Mesendoderm (in vitro differentiated cells): ENCODE measurements around the gene PCDH1.

Experiments used
- DNase-seq: peaks from one replicate; pipeline ENCODE4 v3.0.0; 2013
- H2AK5ac ChIP-seq: 2 replicates; pipeline ENCODE4 v1.6.1; 2013; ENCODE audit warnings: low read length, inconsistent platforms
- H2BK120ac ChIP-seq: 2 replicates; pipeline ENCODE4 v1.6.1; 2013; ENCODE audit warnings: low read depth, mild to moderate bottlenecking, low read length, moderate library complexity, mixed read lengths
- H2BK15ac ChIP-seq: replicated peaks from 2 replicates; pipeline ENCODE4 v1.6.1; 2013; ENCODE audit warnings: low read depth, mild to moderate bottlenecking, moderate library complexity
- H2BK5ac ChIP-seq: 2 replicates; pipeline ENCODE4 v1.6.1; 2013; ENCODE audit warnings: low read length, inconsistent platforms
- H3K18ac ChIP-seq: 2 replicates; pipeline ENCODE4 v1.6.1; 2013; ENCODE audit warnings: mild to moderate bottlenecking, low read length, mixed read lengths
- H3K23ac ChIP-seq: one replicate; pipeline ENCODE4 v1.6.1; 2013; ENCODE audit warnings: low read length
- H3K27ac ChIP-seq: 2 replicates; pipeline ENCODE4 v1.5.1; 2013; ENCODE audit warnings: low read depth, mild to moderate bottlenecking, inconsistent platforms, low read length, moderate library complexity
- H3K27me3 ChIP-seq: 2 replicates; pipeline ENCODE4 v1.6.1; 2013; ENCODE audit warnings: low read length, control low read depth, mild to moderate bottlenecking, inconsistent platforms; ENCODE audit not compliant: insufficient read depth, poor library complexity
- H3K36me3 ChIP-seq: 2 replicates; pipeline ENCODE4 v1.6.1; 2013; ENCODE audit warnings: low read length, inconsistent platforms; ENCODE audit not compliant: control insufficient read depth, insufficient read depth
- H3K4ac ChIP-seq: one replicate; pipeline ENCODE4 v1.6.1; 2013; ENCODE audit warnings: low read depth, mild to moderate bottlenecking, low read length, moderate library complexity
- H3K4me1 ChIP-seq: 2 replicates; pipeline ENCODE4 v1.6.1; 2013; ENCODE audit warnings: low read depth, low read length, inconsistent platforms; ENCODE audit not compliant: control insufficient read depth
- H3K4me2 ChIP-seq: 2 replicates; pipeline ENCODE4 v1.6.1; 2013; ENCODE audit warnings: low read length
- H3K4me3 ChIP-seq: 2 replicates; pipeline ENCODE4 v1.5.1; 2013; ENCODE audit warnings: mild to moderate bottlenecking, low read length
- H3K56ac ChIP-seq: one replicate; pipeline ENCODE4 v1.6.1; 2013; ENCODE audit warnings: low read length
- H3K79me1 ChIP-seq: 2 replicates; pipeline ENCODE4 v1.6.1; 2013; ENCODE audit warnings: low read length, inconsistent platforms
- H3K79me2 ChIP-seq: 2 replicates; pipeline ENCODE4 v1.6.1; 2013; ENCODE audit warnings: mild to moderate bottlenecking, low read length; ENCODE audit not compliant: control insufficient read depth, insufficient read depth
- H3K9ac ChIP-seq: 2 replicates; pipeline ENCODE4 v1.6.1; 2013; ENCODE audit warnings: low read length, inconsistent platforms
- H4K5ac ChIP-seq: one replicate; pipeline ENCODE4 v1.6.1; 2013; ENCODE audit warnings: low read length
- H4K8ac ChIP-seq: one replicate; pipeline ENCODE4 v1.6.1; 2013; ENCODE audit warnings: low read depth, mild to moderate bottlenecking, control low read depth, low read length, moderate library complexity
- WGBS: extraction: QIAGEN DNeasy Blood & Tissue Kit; methylation state at CpG from one replicate; pipeline ENCODE4 v1.1.7; 2013; ENCODE audit warnings: low lambda C conversion rate, missing lambda C conversion rate; ENCODE audit not compliant: insufficient coverage; ENCODE audit errors: extremely low coverage; 5-methylcytosine and 5-hydroxymethylcytosine counted together

Gene PCDH1

DNA sequence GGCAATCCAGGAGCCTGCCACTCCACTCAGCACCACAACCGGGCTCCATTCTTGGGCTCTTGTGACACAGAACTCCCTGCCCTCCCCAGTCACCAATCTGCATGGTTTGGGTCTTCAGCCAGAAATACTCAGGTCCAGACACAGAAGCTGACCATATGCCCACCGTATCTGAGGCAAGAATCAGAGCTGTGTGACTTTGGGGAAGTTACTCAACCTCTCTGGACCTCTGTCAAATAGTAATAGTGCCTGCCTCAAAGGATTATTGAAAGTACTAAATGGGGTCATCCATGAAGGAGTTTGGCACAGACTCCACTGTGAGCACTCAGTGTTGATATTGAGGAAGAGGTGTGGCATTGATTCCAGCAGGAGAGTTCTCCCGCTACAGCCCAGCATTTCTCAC is 67.5 kb downstream of the PCDH1 start:
- H3K18ac ChIP-seq, result no peak overlapping the region
- H3K79me1 ChIP-seq, result no peaks in the 10 kb centered on the region
- DNase-seq, result no peak
- no peak overlapping the region for H3K27ac ChIP-seq
- no peak overlapping the region for H2BK15ac ChIP-seq
- H2AK5ac ChIP-seq, result no peak overlapping the region
- H3K9ac ChIP-seq, result no peak overlapping the region
- no peak overlapping the region for H2BK5ac ChIP-seq
- no peak overlapping the region for H4K8ac ChIP-seq
- H3K79me2 ChIP-seq, result no peaks in the 10 kb centered on the region
- no peak overlapping the region for H3K4me2 ChIP-seq
- no peak overlapping the region for H4K5ac ChIP-seq
- no CpG with 5 or more reads among the region's 3 CpGs for WGBS
- no peak overlapping the region for H3K4ac ChIP-seq
- H3K27me3 ChIP-seq, result no peaks in the 10 kb centered on the region
- no peak overlapping the region for H3K56ac ChIP-seq
- no peak overlapping the region for H2BK120ac ChIP-seq
- H3K4me3 ChIP-seq, result no peak overlapping the region
- no peak overlapping the region for H3K23ac ChIP-seq
- H3K36me3 ChIP-seq, result no peaks in the 10 kb centered on the region
- H3K4me1 ChIP-seq, result no peaks in the 10 kb centered on the region

DNA sequence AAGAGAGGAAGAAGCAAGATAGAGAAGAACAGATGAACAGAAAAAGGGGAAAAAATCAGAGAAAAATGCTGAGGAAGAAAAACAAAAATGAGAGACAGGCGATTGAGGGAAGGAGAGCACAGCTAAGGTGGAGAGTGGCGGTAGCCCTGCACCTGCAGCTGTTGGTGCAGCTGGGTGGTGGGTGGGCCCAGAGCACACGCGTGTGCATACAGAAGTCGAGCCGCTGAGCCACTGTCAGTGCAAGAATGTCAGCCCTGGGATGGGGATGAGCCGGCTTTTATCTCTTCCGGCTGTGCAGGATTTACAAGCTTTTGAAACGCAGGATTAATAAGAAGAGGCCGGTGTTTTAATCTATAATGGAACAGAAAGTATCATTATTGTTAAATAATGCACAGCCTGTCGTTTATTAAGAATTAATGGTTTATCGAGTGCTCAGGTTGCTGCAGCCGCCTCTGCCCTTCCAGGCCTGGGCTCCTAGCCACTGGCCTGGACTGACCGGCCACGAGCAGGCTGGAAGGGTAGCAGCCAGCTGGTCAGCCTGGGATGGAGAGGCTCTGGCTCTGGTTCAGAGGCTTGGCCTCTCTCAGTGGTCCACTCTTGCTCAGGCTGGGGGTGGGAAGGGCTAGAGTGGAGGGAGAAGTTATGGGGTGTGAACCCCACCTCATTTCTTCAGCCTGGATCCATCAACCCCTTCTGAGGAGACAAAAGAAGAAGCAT is 68.7 kb downstream of the PCDH1 start:
- Histone ChIP-seq H3K18ac (no peak overlapping the region), H3K4me1 (no peaks in the 10 kb centered on the region)

DNA sequence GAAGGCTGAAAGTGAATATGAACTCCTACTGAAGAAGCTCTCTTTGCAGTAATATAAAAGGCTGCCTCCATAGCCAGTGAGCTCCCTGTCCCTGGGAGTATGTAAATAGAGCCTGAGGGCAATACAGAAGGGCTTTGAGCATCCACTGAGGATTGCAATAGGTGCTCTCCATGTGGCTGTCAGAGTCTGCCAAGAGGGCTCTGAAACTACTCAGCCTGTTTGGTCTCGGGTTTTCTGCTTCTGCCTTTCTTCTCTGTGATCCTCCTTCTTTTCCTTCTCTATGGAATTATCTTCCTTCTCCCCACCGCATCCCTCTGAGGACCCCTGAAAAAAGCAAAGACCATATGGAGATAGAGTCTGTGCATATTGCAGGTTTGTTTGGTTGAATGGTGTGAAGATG is 69.4 kb downstream of the PCDH1 start:
- no peak overlapping the region for H3K9ac ChIP-seq
- H4K8ac ChIP-seq, result no peak overlapping the region
- H2BK15ac ChIP-seq, result no peak overlapping the region
- no peak overlapping the region for H4K5ac ChIP-seq
- H3K4me3 ChIP-seq, result no peak overlapping the region
- no peak overlapping the region for H3K4me2 ChIP-seq
- H3K79me1 ChIP-seq, result no peaks in the 10 kb centered on the region
- no peak overlapping the region for H3K18ac ChIP-seq
- H2BK5ac ChIP-seq, result no peak overlapping the region
- no peaks in the 10 kb centered on the region for H3K4me1 ChIP-seq
- H3K23ac ChIP-seq, result no peak overlapping the region
- no peak overlapping the region for H2BK120ac ChIP-seq
- H3K56ac ChIP-seq, result no peak overlapping the region
- H2AK5ac ChIP-seq, result no peak overlapping the region
- no peaks in the 10 kb centered on the region for H3K79me2 ChIP-seq
- no peaks in the 10 kb centered on the region for H3K36me3 ChIP-seq
- no peak overlapping the region for H3K4ac ChIP-seq
- no peaks in the 10 kb centered on the region for H3K27me3 ChIP-seq
- WGBS, result no CpG with 5 or more reads among the region's 2 CpGs
- no peak for DNase-seq
- no peak overlapping the region for H3K27ac ChIP-seq

More for the DNA sequence above, 68.7 kb downstream of the PCDH1 start:
- no peak overlapping the region for H3K4me3 ChIP-seq
- no peak overlapping the region for H3K23ac ChIP-seq
- H2BK120ac ChIP-seq, result no peak overlapping the region
- no peak overlapping the region for H3K27ac ChIP-seq
- no peak overlapping the region for H3K4ac ChIP-seq
- H3K4me2 ChIP-seq, result no peak overlapping the region
- H3K56ac ChIP-seq, result no peak overlapping the region
- H2BK15ac ChIP-seq, result no peak overlapping the region
- no CpG with 5 or more reads among the region's 15 CpGs for WGBS
- no peaks in the 10 kb centered on the region for H3K36me3 ChIP-seq
- no peak overlapping the region for H2AK5ac ChIP-seq
- no peak overlapping the region for H4K8ac ChIP-seq
- H4K5ac ChIP-seq, result no peak overlapping the region
- H3K9ac ChIP-seq, result no peak overlapping the region
- no peaks in the 10 kb centered on the region for H3K27me3 ChIP-seq
- DNase-seq, result no peak
- no peaks in the 10 kb centered on the region for H3K79me2 ChIP-seq
- H2BK5ac ChIP-seq, result no peak overlapping the region
- H3K79me1 ChIP-seq, result no peaks in the 10 kb centered on the region

DNA sequence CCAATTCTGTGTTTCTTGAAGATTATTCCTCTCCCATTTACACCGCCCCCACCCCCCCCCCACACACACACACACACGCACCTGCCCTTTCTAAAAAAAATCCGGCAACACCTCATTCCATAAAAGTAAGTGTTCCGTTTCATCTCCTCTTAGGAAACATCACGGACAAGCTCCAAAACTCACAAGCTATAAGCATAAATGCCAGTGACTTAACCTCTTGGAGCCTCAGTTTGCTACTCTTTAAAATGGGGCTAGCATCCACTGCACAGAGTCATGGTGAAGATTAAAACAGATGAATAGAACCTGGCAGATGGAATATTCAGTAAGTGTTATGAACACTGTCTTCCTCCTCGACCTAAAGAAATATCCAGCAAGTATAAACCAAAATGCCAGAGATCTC is 70.5 kb downstream of the PCDH1 start:
- Histone ChIP-seq H3K36me3 (no peaks in the 10 kb centered on the region), H3K4ac (no peak overlapping the region), H3K23ac (no peak overlapping the region), H4K8ac (no peak overlapping the region), H3K27me3 (no peaks in the 10 kb centered on the region), H3K4me2 (no peak overlapping the region), H3K4me3 (no peak overlapping the region), H3K4me1 (no peaks in the 10 kb centered on the region), H3K18ac (no peak overlapping the region), H2BK15ac (no peak overlapping the region), H4K5ac (no peak overlapping the region), H2BK5ac (no peak overlapping the region), H3K56ac (no peak overlapping the region), H3K9ac (no peak overlapping the region), H2AK5ac (no peak overlapping the region), H3K79me2 (no peaks in the 10 kb centered on the region), H2BK120ac (no peak overlapping the region), H3K27ac (no peak overlapping the region), H3K79me1 (no peaks in the 10 kb centered on the region)
- WGBS, result no CpG with 5 or more reads among the region's 6 CpGs
- DNase-seq, result no peak

DNA sequence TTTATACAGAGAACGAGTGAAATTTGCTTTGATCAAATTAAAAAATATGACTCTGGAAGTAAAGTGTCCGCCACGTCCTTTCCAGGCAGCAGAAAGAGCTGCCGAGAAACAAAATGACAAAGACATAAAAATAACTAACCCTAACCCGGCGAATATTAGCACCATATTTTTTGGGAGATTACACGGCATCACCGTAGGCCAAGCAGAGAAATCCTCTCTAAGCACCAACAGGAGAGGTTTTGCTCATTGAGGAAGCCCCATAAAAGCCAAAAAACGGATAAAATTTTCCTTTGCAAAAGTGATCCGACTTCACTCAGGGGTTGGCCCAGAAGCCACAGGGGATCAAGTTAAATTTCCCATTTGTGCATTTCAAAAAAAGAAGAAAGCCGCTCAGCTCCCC is 70.9 kb downstream of the PCDH1 start:
- Histone ChIP-seq H3K9ac (no peak overlapping the region), H4K8ac (no peak overlapping the region), H3K79me2 (no peaks in the 10 kb centered on the region), H3K4me1 (no peaks in the 10 kb centered on the region), H3K36me3 (no peaks in the 10 kb centered on the region), H2AK5ac (no peak overlapping the region), H2BK15ac (no peak overlapping the region), H3K23ac (no peak overlapping the region), H3K4ac (no peak overlapping the region), H3K79me1 (no peaks in the 10 kb centered on the region), H3K18ac (no peak overlapping the region), H2BK120ac (no peak overlapping the region), H3K56ac (no peak overlapping the region), H2BK5ac (no peak overlapping the region), H3K27ac (no peak overlapping the region), H3K4me3 (no peak overlapping the region), H4K5ac (no peak overlapping the region), H3K27me3 (no peaks in the 10 kb centered on the region), H3K4me2 (no peak overlapping the region)
- no CpG with 5 or more reads among the region's 11 CpGs for WGBS
- no peak for DNase-seq

DNA sequence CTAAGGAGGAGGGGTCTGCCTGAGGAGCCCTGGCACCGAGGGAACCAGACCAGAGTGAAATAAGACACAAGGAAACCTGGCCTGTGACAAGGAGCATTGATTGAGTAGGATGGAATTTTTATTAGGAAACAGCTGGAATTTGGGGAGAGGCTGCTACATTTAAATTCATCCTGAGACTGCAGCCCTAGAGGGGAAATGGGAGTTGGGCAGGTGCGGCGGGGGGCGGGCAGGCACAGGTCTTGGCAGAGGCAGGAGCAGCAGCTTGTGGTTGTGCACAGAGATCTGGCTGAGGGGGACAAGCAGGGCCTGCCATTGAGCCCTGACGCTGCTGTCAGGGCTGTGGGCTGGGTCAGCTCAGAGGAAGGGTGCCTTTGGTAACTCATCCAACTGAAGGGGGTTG is 71.6 kb downstream of the PCDH1 start:
- H3K4me2 ChIP-seq, result no peak overlapping the region
- H3K18ac ChIP-seq, result no peak overlapping the region
- no peak overlapping the region for H3K4ac ChIP-seq
- no peak for DNase-seq
- H3K36me3 ChIP-seq, result no peaks in the 10 kb centered on the region
- no peak overlapping the region for H4K8ac ChIP-seq
- H3K4me1 ChIP-seq, result no peaks in the 10 kb centered on the region
- H3K4me3 ChIP-seq, result no peak overlapping the region
- H2BK15ac ChIP-seq, result no peak overlapping the region
- H4K5ac ChIP-seq, result no peak overlapping the region
- H2BK5ac ChIP-seq, result no peak overlapping the region
- no peak overlapping the region for H3K9ac ChIP-seq
- H3K27me3 ChIP-seq, result no peaks in the 10 kb centered on the region
- H3K27ac ChIP-seq, result no peak overlapping the region
- no peaks in the 10 kb centered on the region for H3K79me2 ChIP-seq
- H2AK5ac ChIP-seq, result no peak overlapping the region
- H3K23ac ChIP-seq, result no peak overlapping the region
- H3K79me1 ChIP-seq, result no peaks in the 10 kb centered on the region
- no peak overlapping the region for H2BK120ac ChIP-seq
- no CpG with 5 or more reads among the region's 5 CpGs for WGBS
- H3K56ac ChIP-seq, result no peak overlapping the region
